ENCODE data around the gene POLR3K.

POLR3K gene

DNA sequence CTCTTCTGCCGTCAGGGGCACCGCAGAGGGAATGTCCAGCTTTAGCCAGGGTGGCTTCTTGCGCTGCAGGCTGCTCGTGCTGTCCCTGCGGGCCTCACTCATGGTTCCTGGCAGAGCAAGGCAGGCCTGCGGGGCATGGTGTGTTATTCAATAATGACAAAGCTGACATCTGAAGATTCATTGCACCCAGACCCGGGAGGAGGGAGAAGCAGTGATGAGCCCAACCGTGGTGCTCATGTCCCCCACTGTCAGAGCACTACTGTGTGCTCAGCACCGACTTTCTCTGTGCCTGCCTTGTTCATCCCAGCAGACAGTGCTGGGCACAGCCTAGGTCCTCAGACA lies 11.5 kb upstream of the POLR3K start:
- H3K4me2 ChIP-seq (ENCODE audit: low read depth, low read length), result no peak overlapping the region
- H3K9me2 ChIP-seq (replicated peaks; ENCODE audit: insufficient read depth, low read length), result no peaks in the 10 kb centered on the region
- H3K4me1 ChIP-seq (ENCODE audit: low read length), result no peaks in the 10 kb centered on the region
- H3K9ac ChIP-seq (ENCODE audit: low read length), result no peak overlapping the region
- no peak for DNase-seq
- H3K9me3 ChIP-seq (replicated peaks; ENCODE audit: insufficient read depth, low read length), result no peaks in the 10 kb centered on the region
- no peak overlapping the region for H3K4me3 ChIP-seq (ENCODE audit: low read length)
- no peaks in the 10 kb centered on the region for H3K27me3 ChIP-seq (replicated peaks; ENCODE audit: insufficient read depth, low read length)
- H3K27ac ChIP-seq (ENCODE audit: low read length), result no peak overlapping the region
- H4K20me1 ChIP-seq (ENCODE audit: insufficient read depth, low read length), result no peaks in the 10 kb centered on the region
- H3F3A ChIP-seq (ENCODE audit: insufficient read depth, low read length), result no peaks in the 10 kb centered on the region
- H3K79me2 ChIP-seq (ENCODE audit: low read length), result no peaks in the 10 kb centered on the region
- no peak overlapping the region for H2AFZ ChIP-seq (ENCODE audit: low read length)
- no peak for TF ChIP-seq EZH2 (optimal IDR thresholded peaks at IDR 0.05; ENCODE audit: low read depth, low read length)
- TF ChIP-seq EZH2phosphoT487 (IDR thresholded peaks at IDR 0.05; ENCODE audit: low read length), result no peak
- TF ChIP-seq, protein P1, sequence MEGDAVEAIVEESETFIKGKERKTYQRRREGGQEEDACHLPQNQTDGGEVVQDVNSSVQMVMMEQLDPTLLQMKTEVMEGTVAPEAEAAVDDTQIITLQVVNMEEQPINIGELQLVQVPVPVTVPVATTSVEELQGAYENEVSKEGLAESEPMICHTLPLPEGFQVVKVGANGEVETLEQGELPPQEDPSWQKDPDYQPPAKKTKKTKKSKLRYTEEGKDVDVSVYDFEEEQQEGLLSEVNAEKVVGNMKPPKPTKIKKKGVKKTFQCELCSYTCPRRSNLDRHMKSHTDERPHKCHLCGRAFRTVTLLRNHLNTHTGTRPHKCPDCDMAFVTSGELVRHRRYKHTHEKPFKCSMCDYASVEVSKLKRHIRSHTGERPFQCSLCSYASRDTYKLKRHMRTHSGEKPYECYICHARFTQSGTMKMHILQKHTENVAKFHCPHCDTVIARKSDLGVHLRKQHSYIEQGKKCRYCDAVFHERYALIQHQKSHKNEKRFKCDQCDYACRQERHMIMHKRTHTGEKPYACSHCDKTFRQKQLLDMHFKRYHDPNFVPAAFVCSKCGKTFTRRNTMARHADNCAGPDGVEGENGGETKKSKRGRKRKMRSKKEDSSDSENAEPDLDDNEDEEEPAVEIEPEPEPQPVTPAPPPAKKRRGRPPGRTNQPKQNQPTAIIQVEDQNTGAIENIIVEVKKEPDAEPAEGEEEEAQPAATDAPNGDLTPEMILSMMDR (IDR thresholded peaks at IDR 0.05; ENCODE audit: low read length), result no peak
- H3K36me3 ChIP-seq (replicated peaks; ENCODE audit: insufficient read depth, low read length), result no peaks in the 10 kb centered on the region

DNA sequence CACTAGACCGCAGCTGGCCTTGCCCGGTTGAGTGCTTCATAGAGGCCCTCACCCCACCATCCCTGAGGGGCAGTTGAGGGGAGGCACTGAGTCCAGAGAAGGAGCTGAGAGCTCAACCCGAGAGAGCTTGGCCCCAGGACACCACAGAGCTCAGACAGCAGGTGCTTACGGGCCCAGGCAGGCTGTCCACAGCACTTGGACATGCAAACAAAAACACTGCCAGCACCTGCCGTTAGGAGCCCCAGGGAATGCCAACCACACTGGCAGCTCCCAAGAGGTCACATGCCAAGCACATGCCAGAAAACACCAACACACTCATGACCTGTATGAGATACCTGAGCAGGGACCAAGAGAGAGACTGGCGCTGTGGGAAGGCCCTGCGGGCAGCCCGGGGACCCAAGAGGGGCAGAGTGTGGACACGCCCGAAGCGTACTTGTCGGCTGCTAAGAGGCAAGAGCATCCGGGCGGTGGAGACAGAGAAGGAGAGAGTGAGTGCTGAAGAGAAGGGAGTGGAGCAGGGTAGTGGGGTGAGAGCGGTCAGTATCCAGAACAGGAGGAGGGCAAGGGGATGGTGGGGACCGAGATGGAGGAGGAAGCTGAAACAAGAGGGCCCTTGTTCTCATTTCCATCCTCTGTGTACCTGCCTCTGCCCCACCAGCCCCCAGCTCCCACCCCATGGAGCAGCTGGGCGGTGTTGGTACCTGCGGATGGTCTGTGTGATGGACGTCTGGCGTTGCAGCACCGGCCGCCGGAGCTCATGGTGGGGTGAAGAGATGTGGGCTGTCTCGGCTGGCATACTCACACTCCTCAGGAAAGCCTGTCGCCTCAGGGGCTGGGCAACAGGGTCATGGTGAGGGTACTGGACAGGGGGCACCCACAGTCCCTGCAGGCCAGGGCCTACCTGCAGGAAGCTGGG lies 10.8 kb upstream of the POLR3K start:
- Histone ChIP-seq H3K27ac (ENCODE audit: low read length) (no peak overlapping the region), H3K9me3 (replicated peaks; ENCODE audit: insufficient read depth, low read length) (no peaks in the 10 kb centered on the region), H3K4me1 (ENCODE audit: low read length) (no peaks in the 10 kb centered on the region), H3K27me3 (replicated peaks; ENCODE audit: insufficient read depth, low read length) (no peaks in the 10 kb centered on the region), H3F3A (ENCODE audit: insufficient read depth, low read length) (no peaks in the 10 kb centered on the region), H3K4me2 (ENCODE audit: low read depth, low read length) (no peak overlapping the region), H4K20me1 (ENCODE audit: insufficient read depth, low read length) (no peaks in the 10 kb centered on the region), H3K9ac (ENCODE audit: low read length) (no peak overlapping the region), H3K9me2 (replicated peaks; ENCODE audit: insufficient read depth, low read length) (no peaks in the 10 kb centered on the region), H3K4me3 (ENCODE audit: low read length) (no peak overlapping the region), H3K79me2 (ENCODE audit: low read length) (no peaks in the 10 kb centered on the region), H3K36me3 (replicated peaks; ENCODE audit: insufficient read depth, low read length) (no peaks in the 10 kb centered on the region), H2AFZ (ENCODE audit: low read length) (no peak overlapping the region)
- TF ChIP-seq EZH2phosphoT487 (IDR thresholded peaks at IDR 0.05; ENCODE audit: low read length) (no peak), EZH2 (optimal IDR thresholded peaks at IDR 0.05; ENCODE audit: low read depth, low read length) (no peak)
- TF ChIP-seq, protein P1 (IDR thresholded peaks at IDR 0.05; ENCODE audit: low read length), result no peak
- no peak for DNase-seq

DNA sequence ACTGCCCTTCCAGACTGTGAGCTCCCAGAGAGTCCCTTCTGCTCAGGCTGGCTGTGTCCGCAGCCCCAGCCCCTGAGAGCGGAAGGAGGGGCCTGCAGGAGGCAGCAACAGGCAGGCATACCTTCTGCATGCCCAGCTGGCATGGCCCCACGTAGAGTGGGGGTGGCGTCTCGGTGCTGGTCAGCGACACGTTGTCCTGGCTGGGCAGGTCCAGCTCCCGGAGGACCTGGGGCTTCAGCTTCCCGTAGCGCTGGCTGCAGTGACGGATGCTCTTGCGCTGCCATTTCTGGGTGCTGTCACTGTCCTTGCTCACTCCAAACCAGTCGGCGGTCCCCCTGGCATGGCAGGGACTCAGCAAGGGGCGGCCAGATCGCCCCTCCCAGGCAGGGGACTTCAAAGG lies 10.1 kb upstream of the POLR3K start:
- Histone ChIP-seq H4K20me1 (ENCODE audit: insufficient read depth, low read length) (no peaks in the 10 kb centered on the region), H3K4me3 (ENCODE audit: low read length) (no peak overlapping the region), H3K27me3 (replicated peaks; ENCODE audit: insufficient read depth, low read length) (no peaks in the 10 kb centered on the region), H3K27ac (ENCODE audit: low read length) (no peak overlapping the region), H3K9me2 (replicated peaks; ENCODE audit: insufficient read depth, low read length) (no peaks in the 10 kb centered on the region), H3K9me3 (replicated peaks; ENCODE audit: insufficient read depth, low read length) (no peaks in the 10 kb centered on the region), H3K79me2 (ENCODE audit: low read length) (no peaks in the 10 kb centered on the region), H3K9ac (ENCODE audit: low read length) (no peak overlapping the region), H3K4me2 (ENCODE audit: low read depth, low read length) (no peak overlapping the region), H2AFZ (ENCODE audit: low read length) (no peak overlapping the region), H3K4me1 (ENCODE audit: low read length) (no peaks in the 10 kb centered on the region), H3K36me3 (replicated peaks; ENCODE audit: insufficient read depth, low read length) (no peaks in the 10 kb centered on the region), H3F3A (ENCODE audit: insufficient read depth, low read length) (no peaks in the 10 kb centered on the region)
- DNase-seq, result no peak
- TF ChIP-seq EZH2 (optimal IDR thresholded peaks at IDR 0.05; ENCODE audit: low read depth, low read length) (no peak), EZH2phosphoT487 (IDR thresholded peaks at IDR 0.05; ENCODE audit: low read length) (no peak)

DNA sequence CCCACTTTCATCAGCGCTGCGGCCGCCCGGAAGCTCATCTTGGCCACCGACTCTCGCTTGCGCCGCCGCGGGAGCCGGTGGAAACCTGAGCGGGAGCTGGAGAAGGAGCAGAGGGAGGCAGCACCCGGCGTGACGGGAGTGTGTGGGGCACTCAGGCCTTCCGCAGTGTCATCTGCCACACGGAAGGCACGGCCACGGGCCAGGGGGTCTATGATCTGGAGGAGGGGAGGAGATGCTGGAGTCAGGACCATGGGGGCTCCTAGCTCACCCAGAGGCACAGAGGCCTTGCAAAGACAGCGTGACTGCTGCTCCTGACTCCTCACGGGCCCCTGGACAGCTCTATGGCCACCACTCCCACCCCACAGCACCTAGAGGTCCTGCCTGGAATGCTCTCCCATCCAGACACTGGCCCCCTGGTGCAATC lies 9.6 kb upstream of the POLR3K start:
- H3K4me3 ChIP-seq (ENCODE audit: low read length), result no peak overlapping the region
- H3K9ac ChIP-seq (ENCODE audit: low read length), result no peak overlapping the region
- no peaks in the 10 kb centered on the region for H3K9me3 ChIP-seq (replicated peaks; ENCODE audit: insufficient read depth, low read length)
- no peak overlapping the region for H3K27ac ChIP-seq (ENCODE audit: low read length)
- no peaks in the 10 kb centered on the region for H4K20me1 ChIP-seq (ENCODE audit: insufficient read depth, low read length)
- no peak for TF ChIP-seq EZH2phosphoT487 (IDR thresholded peaks at IDR 0.05; ENCODE audit: low read length)
- H3K27me3 ChIP-seq (replicated peaks; ENCODE audit: insufficient read depth, low read length), result no peaks in the 10 kb centered on the region
- H2AFZ ChIP-seq (ENCODE audit: low read length), result no peak overlapping the region
- DNase-seq, result no peak
- no peaks in the 10 kb centered on the region for H3K4me1 ChIP-seq (ENCODE audit: low read length)
- H3K36me3 ChIP-seq (replicated peaks; ENCODE audit: insufficient read depth, low read length), result no peaks in the 10 kb centered on the region
- no peak overlapping the region for H3K4me2 ChIP-seq (ENCODE audit: low read depth, low read length)
- no peaks in the 10 kb centered on the region for H3F3A ChIP-seq (ENCODE audit: insufficient read depth, low read length)
- H3K79me2 ChIP-seq (ENCODE audit: low read length), result no peaks in the 10 kb centered on the region
- no peaks in the 10 kb centered on the region for H3K9me2 ChIP-seq (replicated peaks; ENCODE audit: insufficient read depth, low read length)
